Stimulated activated CD8-positive, alpha-beta memory T cell treated with anti-CD3 and anti-CD28 coated beads, Interleukin-2, amount 100 ng/mL, for 1 hour (primary cell): ENCODE data around the gene ZNF217.
A peak's percentile ranks its signal among the peaks of the same experiment; 100 is the strongest.
"Not testable (repeated sequence)": the region's sequence is repeated elsewhere in the genome, so short reads cannot be mapped to it uniquely, and the experiment has no call there.

Experiments
- DNase-seq, 2 donors: peaks; one replicate each; pipeline ENCODE4 v3.0.0-alpha.2; 2020; ENCODE audit warnings: low read depth in 2 of 2

ZNF217 gene

DNA sequence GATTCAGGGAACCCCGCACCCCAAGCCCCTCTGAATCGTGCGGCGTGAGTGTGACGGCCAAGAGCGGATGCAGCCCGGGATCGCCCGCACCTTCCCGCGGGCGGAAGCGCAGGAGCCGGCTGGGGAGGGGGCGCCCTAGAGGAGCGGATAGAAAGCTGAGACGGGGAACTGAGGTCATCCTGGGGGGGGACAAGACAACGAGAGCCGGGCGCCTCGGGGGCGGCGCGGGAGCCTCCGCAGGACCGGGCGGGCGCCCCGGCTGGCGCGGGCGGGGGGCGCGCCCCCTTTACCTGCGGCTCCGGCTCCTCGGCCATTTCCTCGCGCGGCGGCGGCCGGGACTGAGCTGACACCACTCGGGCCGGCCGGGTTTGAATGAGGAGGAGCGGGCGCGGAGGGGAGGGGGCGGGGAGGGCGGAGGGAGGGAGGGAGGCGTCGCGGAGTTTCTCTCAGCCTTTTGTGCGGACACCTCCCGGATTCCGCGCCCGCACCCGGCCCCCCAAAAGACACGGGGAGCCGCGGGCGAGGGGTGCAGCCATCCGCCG lies at the start of gene ZNF217:
Gene ZNF217 (minus strand): TSS at position 374 of the 542 bp plus-strand sequence. CDS start 11,013 bp downstream, outside the sequence.
- peak in 1 of 2 donors; percentile 58 for DNase-seq

DNA sequence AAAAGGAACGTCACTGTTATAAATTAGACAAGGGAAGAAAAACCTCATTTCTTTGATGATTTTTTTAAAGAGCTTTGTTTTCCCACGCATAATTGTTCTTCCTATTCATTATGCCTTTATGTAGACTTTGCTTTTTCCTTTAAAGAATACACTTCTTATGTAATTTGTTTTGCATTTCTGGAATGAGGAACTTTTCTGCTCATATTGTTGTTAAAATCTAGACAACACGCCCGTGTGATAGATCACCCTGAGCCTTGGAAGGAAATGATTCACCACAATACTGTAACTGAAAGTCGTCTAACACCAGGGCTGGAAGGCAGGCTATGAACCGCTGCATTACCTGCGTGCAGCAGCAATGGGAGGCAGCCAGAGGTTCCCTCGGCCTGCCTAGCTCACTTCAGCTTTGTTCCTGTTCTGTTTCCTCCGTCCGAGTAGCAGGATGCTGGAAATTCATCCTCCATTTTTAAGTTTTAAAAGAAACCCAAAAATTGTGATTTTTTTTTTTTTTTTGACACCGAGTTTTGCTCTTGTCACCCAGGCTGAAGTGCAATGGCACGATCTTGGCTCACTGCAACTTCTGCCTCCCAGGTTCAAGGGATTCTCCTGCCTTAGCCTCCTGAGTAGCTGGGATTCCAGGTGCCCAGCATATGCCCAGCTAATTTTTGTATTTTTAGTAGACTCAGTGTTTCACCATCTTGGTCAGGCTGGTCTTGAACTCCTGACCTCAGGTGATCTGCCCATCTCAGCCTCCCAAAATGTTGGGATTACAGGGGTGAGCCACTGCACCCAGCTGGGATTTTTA lies 49.6 kb upstream of the ZNF217 start:
- peak; percentile 27 to 35 for DNase-seq

DNA sequence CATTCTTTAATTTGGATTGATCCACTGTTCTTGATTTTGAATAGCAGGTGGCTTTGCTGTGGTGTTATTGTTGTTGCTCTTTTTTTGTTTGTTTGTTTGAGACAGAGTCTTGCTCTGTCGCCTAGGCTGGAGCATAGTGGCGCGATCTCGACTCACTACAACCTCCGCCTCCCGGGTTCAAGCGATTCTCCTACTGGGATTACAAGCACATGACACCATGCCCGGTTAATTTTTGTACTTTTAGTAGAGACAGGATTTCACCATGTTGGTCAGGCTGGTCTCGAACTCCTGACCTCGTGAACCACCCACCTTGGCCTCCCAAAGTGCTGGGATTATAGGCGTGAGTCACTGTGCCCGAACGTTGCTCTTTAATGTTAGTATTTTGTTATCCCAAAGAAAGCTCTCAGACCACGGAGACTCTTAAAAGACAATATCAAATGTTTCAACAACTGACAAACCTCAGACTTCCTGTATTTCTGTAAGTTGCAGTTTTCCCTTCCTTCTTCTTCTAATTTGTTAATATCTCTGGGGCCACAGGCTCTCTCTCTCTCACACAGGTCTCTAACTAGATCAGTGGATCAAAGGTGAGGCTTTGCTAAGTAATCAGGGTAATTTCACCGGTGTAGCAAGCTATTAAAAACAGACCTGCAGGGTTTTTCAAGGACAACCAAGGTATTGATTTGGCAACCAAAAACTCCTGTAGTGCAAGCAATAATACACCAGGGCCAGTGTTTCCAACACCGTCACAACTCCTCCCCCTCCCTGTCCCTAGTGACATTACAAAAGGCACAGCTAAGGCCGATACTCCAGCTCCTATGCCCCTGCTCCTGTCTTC lies 48.8 kb upstream of the ZNF217 start:
- no peak for DNase-seq

DNA sequence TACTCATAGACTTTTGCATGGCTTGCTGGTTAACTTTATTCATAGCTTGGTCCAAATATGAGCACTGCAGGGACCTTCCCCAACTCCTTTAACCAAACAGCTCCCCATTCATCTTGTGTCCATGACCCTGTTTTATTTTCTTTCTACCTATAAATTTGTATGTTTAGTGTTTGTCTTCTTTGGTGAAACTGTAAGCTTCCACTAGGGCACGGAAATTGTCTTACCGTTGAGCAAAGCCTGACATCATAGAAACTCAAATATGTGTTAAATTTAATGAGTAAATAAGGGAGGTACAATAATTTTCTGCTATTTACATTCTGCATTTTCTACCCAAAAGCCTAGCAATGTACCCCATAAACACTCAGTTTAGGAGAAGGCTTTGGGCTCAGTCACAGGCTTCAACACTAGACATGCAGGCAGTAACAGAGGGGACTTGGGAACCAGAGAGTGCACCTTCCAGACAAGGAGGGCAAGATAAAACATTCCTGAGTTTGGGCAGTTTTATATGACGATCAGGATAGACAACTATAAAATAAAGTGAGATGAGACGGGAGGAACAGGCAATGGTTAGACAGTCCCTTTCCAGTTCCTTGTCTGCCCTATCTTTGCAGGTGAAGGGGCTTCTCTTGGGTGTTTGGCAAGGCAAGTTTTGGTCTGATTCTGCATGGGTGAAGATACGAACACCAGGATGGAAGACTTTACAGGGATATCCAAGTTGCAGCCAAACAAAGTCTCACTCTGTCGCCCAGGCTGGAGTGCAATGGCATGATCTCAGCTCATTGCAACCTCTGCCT lies 46.2 kb upstream of the ZNF217 start:
- no peak for DNase-seq

DNA sequence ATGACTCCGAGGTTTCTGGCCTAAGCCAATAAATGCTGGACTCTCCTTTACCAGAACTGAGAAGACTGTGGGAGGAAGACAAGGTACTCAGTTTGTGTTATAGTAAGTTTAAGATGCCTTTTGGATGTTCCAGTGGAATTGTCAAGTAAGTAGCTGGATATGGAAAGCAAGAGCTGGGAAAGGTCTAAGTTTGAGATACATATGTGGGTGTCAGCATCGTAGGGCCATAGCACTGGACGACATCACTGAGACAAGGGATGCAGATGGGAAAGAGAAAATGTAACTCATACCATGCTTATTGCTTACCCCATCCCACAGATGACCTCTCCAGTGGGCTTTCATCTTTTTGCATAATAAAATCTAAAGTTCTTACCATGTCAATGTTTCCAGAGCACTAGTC lies 45.5 kb upstream of the ZNF217 start:
- no peak for DNase-seq

DNA sequence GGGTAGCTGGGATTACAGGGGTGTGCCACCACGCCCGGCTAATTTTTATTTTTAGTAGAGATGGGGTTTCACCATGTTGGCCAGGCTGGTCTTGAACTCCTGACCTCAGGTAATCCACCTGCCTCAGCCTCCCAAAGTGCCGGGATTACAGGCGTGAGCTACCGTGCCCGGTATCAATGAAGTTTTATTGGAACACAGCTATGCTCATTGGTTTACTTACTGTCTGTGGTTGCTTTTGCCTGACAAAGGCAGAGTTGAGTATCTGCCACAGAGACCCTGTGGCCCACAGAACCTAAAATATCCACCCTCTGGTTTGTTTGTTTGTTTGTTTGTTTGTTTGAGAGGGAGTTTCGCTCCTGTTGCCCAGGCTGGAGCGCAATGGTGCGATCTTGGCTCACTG lies 43.7 kb upstream of the ZNF217 start:
- DNase-seq: not testable (repeated sequence)

DNA sequence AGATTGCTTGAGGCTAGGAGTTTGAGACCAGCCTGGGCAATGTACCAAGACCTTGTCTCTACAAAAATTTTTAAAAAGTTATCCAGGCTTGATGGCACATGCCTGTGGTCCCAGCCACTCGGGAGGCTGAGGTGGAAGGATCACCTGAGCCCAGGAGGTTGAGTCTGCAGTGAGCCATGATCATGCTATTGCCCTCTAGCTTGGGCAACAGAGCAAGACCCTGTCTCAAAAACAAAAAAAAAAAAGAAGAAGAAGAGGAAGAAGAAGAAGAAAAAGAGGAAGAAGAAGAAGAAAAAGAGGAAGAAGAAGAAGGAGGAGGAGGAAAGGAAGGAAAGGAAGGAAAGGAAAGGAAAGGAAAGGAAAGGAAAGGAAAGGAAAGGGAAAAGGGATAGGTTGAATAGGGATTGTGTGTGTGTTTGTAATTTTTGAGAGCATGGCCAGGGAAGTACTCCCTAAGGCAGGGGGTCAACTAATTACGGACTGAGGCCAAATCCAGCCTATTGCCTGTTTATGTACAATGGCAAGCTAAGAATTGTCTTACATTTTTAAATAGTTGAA lies 43.0 kb upstream of the ZNF217 start:
- no peak for DNase-seq

DNA sequence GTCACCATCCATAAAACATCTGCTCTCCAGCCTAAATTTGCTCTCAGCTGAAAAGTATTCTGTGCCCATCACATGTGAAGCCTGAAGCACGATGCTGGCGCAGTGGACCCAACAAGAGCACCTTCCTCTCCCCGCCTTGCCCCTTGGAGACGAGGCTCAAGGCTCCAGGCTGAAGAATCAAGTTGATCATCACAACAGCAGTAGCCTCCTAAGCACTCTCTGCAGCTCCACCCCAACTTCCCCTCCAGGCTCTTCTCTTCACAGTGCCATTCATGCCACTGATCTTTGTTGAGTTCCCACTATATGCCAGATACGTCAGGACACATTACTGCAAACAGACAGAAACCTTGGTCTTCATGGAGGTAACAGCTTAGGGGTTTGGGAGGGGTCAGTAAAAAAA lies 41.6 kb upstream of the ZNF217 start:
- no peak for DNase-seq

DNA sequence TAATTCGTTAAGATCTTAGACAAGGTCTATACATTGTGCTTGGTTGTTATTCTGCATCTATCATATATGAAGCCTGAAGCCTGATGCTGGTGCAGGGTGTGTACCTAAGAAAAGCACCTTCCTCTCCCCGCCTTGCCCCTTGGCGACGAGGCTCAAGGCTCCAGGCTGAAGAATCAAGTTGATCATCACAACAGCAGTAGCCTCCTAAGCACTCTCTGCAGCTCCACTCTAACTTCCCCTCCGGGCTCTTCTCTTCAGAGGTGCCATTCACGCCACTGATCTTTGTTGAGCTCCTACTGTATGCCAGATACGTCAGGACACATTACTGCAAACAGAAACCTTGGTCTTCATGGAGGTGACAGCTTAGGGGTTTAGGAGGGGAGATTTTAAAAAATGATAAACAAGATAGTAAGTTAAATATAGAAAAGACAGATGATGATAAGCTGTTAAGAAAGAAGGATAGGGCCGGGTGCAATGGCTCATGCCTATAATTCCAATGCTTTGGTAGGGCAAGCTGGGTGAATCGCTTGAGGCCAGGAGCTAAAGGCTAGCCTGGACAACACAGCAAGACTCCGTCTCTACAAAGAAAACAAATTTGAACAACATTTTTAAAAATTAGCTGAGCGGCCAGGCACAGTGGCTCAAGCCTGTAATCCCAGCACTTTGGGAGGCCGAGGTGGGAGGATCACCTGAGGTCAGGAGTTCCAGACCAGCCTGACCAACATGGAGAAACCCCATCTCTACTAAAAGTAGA lies 38.4 kb upstream of the ZNF217 start:
- no peak for DNase-seq

DNA sequence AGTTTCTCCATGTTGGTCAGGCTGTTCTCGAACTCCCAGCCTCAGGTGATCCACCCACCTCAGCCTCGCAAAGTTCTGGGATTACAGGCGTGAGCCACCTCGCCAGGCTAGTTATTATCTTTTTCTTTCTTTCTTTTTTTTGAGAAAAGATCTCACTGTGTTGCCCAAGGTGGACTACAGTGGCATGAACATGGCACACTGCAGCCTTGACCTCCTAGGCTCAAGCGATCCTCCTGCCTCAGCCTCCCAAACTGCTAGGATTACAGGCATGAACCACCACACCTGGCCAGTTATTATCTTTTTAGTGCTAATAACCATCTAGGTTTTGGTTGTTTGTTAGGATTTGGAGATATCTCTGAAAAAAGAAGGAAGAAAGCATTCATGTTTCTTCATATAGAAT lies 35.8 kb upstream of the ZNF217 start:
- no peak for DNase-seq

DNA sequence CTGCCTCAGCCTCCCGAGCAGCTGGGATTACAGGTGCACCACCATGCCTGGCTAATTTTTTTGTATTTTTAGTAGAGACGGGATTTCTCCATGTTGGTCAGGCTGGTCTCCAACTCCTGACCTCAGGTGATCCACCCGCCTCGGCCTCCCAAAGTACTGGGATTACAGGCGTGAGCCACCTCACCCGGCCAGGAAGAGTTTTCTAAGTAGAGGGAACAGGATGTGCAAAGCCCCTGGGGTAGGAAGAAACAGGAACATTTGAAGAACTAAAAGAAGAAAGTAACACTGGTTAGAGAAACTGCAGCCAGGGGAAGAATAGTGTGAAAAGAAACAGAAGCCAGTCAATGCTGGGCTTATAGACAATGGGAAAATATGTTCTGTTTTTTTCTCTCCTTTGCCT lies 35.1 kb upstream of the ZNF217 start:
- not testable (repeated sequence) for DNase-seq

DNA sequence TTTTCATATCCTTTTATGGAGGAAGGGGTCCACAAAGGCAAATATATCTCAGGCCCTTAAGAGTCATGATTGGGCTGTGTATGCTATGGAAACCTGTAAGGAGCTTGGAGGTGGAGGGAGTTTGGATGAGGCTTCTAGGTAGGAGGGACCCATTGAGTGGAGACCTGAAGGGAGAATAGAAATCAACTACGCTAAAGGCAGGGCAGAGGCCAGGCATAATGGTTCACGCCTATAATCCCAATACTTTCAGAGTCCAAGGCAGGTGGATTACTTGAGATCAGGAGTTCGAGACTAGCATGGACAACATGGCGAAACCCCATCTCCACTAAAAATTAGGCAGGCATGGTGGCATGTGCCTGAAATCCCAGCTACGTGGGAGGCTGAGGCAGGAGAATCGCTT lies 34.4 kb upstream of the ZNF217 start:
- no peak for DNase-seq

DNA sequence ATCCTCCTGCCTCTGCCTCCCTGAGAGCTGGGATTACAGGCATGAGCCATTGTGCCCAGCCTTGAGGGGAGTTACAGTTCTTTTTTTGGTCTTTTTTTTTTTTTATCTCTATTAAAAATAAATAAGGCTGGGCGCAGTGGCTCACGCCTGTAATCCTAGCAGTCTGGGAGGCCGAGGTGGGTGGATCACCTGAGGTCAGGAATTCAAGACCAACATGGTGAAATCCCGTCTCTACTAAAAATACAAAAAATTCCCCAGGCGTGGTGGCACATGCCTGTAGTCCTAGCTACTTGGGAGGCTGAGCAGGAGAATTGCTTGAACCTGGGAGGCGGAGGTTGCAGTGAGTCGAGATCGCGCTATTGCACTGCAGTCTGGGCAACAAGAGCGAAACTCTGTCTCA lies 33.4 kb upstream of the ZNF217 start:
- DNase-seq: not testable (repeated sequence)

DNA sequence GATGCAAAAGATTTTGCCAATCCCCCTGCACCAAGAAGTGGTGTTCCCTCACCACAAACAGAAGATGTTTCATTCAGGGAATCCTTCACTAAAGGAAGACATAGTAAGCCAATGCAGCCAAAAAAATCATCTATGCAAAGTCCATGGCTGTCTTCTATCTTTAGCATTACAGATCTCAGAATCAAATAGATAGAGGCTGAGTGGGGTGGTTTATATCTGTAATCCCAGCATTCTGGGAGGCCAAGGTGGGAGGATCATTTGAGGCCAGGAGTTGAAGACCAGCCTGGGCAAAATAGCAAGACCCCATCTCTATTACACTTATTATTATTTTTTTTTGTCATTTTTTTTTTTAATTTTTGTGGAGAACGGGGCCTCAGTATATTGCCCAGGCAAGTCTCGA lies 32.9 kb upstream of the ZNF217 start:
- DNase-seq: no peak

DNA sequence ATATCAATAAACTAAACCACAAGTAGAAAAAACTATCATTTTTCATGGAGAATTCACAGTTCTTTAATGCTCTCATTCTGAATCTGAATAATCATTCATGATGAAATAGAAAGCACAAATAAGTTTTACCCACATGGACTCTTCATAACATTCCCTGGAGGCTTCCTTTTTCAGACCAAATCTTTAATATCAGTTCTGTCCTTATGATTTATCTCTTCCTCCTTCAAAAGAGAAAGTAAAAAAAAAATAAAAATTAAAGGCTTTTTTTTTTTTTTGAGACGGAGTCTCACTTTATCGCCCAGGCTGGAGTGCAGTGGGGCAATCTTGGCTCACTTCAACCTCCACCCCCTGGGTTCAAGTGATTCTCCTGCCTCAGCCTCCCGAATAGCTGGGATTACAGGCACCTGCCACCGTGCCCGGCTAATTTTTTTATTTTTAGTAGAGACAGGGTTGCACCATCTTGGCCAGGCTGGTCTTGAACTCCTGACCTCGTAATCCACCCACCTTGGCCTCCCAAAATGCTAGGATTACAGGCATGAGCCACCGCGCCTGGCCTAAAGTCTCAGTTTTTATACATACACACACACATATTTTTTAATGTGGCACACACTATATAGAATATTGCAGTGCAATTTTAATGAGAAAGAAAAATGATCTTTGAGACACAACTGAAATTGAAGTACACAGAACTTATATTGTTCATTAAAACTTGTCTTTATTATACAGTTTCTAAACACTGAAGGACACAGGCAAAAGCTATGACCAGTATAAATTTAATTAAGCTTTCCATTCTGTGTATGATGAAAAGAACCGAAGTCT lies 31.9 kb upstream of the ZNF217 start:
- no peak for DNase-seq

DNA sequence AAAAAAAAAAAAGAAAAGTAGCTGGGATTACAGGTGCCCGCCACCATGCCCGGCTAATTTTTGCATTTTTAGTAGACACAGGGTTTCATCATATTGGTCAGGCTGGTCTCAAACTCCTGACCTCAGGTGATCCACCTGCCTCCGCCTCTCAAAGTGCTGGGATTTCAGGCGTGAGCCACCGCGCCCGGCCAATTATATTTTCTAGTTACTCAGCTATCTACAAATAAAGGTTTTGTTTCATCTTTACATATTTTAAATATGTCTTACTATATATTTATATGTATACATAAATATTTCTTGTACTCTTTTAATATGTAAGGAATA lies 31.2 kb upstream of the ZNF217 start:
- DNase-seq: not testable (repeated sequence)

DNA sequence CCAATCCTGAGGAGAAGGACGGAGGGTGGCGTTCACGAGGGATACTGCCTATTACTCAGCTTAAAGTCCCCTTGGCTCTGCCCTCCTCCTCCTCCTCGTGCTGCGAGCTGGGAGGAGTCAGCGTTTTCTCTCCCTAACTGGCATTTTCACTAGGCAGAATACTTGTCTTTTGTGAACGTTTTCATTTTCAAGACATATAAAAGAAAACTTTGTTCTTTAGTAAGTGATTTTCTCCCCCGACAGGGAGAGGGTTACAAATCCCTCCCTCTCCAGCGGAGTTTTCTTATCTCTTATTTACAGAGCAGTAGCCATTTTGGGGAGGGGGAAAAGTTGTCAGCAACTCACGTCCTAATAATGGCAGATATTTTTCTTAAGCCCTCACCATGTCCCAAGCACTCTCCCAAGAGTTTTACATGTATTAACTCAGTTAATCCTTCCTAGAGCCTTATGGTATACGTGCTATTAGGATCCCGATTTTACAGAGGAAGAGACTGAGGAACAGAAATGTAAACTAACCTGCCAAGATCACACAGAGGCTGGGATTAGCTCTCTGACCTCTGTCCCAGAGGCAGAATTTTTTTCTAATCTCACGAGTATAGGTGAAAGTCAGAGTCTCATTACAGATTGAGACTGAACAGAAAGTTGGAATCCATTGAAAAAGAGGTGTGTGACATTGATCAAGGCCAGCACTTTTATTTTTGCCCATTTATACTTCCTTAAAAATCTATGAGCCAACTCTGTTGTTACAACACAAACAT lies 30.0 kb upstream of the ZNF217 start:
- DNase-seq: no peak

DNA sequence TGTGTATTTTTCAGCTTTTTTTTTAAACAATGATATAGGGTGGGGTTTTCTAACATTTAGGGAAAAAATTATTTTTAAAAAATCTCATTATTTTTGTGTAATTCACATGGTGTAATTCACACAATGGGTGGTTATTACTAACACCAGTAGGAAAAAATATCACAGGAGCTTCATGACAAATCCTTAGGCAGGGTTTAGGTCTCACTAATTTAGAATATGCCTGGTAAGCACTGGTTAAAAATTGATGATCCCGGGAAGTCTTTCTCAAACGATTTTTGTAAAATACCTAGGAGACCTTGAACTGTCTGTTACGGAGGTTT lies 29.5 kb upstream of the ZNF217 start:
- DNase-seq: no peak
